K562 (cell line): ENCODE data around the gene ZCCHC14. TPM values are rescaled to one million over a fixed set of nuclear protein-coding genes. Genes with fewer than 3 reads are reported as not detected.

ENCODE experiments used
- ATAC-seq: fragments of 200-7000 bp; cut with Tn5 transposase; 3 replicates; pipeline ENCODE4 v1.9.1; 2020; ENCODE audit warnings: moderate library complexity
- BruUV-seq: library from RNA; stranded (reverse); fragments of 400-500 nt; replicated peaks from 2 replicates; lab custom pipeline; 2021; lab: Mats Ljungman, UMichigan
- CTCF ChIA-PET: fragments of 300-600 bp; formaldehyde crosslinking; extraction: SDS; loops from one replicate; lab custom pipeline; 2021; ENCODE audit warnings: low intra/inter-chr PET ratio; lab: Yijun Ruan, JAX
- POLR2A ChIA-PET: fragments of 300-600, 350-650 bp; sonication (Branson Sonifier 250); formaldehyde crosslinking; extraction: SDS; loops from one replicate; lab custom pipeline; 2021; ENCODE audit warnings: antibody characterized with exemption, inconsistent platforms; lab: Yijun Ruan, JAX
- DNase-seq, 4 experiments: peaks; one replicate each; pipeline versions ENCODE4 v3.0.0 to v3.0.0-alpha.2; 2011 to 2018; ENCODE audit warnings: low spot score in 3 of 4, mixed read lengths in 3 of 4; ENCODE audit errors: extremely low read depth in 1 of 4
- FAIRE-seq: peaks from 2 replicates; lab custom pipeline; 2011; peaks lifted over from hg19 to GRCh38; lab: Jason Lieb, UNC
- H2AFZ ChIP-seq: 2 replicates; pipeline ENCODE4 v1.6.0; 2011; ENCODE audit warnings: low read depth, low read length, control low read depth, inconsistent platforms
- H3K27ac ChIP-seq: fragments of 200-600 bp; 3 replicates; pipeline ENCODE4 v1.8.0; 2011; ENCODE audit warnings: low read depth, mild to moderate bottlenecking, control low read depth, inconsistent platforms, low read length, moderate library complexity, mixed read lengths; ENCODE audit errors: extremely low read depth
- H3K27me3 ChIP-seq, 2 experiments: fragments of 300-600 bp in 1 of 2; 2 replicates in 1 of 2; 3 replicates in 1 of 2; pipeline versions ENCODE4 v1.6.0 to v1.8.0; 2011; ENCODE audit warnings: inconsistent platforms in 2 of 2, low read length in 2 of 2, mild to moderate bottlenecking in 1 of 2, mixed read lengths in 1 of 2, moderate library complexity in 1 of 2; ENCODE audit not compliant: control insufficient read depth in 2 of 2, insufficient read depth in 2 of 2
- H3K36me3 ChIP-seq: fragments of 300-600 bp; 3 replicates; pipeline ENCODE4 v1.8.0; 2011; ENCODE audit warnings: mild to moderate bottlenecking, low read length, inconsistent platforms; ENCODE audit not compliant: control insufficient read depth, insufficient read depth
- H3K4me1 ChIP-seq, 2 experiments: fragments of 200-600 bp in 1 of 2; replicated peaks in 1 of 2; 2 replicates in 1 of 2; 3 replicates in 1 of 2; pipeline versions ENCODE4 v1.5.1 to v1.8.0; 2011; ENCODE audit warnings: inconsistent platforms in 2 of 2, low read length in 2 of 2, mild to moderate bottlenecking in 1 of 2, mixed read lengths in 1 of 2, moderate library complexity in 1 of 2; ENCODE audit not compliant: control insufficient read depth in 2 of 2, insufficient read depth in 2 of 2
- H3K4me2 ChIP-seq: 2 replicates; pipeline ENCODE4 v1.6.1; 2011; ENCODE audit warnings: low read length, control low read depth, inconsistent platforms, mixed read lengths; ENCODE audit not compliant: insufficient read depth
- H3K4me3 ChIP-seq: fragments of 200-600 bp; sonication (generic), shearing (Covaris generic); 2 replicates; pipeline ENCODE4 v1.5.1; 2016; ENCODE audit warnings: control low read depth, inconsistent platforms
- H3K79me2 ChIP-seq: fragments of 200-600 bp; 3 replicates; pipeline ENCODE4 v1.8.0; 2011; ENCODE audit warnings: low read length, inconsistent platforms; ENCODE audit not compliant: control insufficient read depth, insufficient read depth
- H3K9ac ChIP-seq, 2 experiments: 2 replicates each; pipeline versions ENCODE4 v1.6.0 to v1.6.1; 2011; ENCODE audit warnings: low read depth in 2 of 2, low read length in 2 of 2, control low read depth in 1 of 2, inconsistent platforms in 1 of 2, mild to moderate bottlenecking in 1 of 2, mixed read lengths in 1 of 2; ENCODE audit not compliant: insufficient read depth in 1 of 2
- H3K9me1 ChIP-seq: one replicate; pipeline ENCODE4 v1.6.0; 2011; ENCODE audit warnings: inconsistent platforms, mild to moderate bottlenecking, low read length, moderate library complexity; ENCODE audit not compliant: control insufficient read depth, insufficient read depth
- H3K9me3 ChIP-seq: replicated peaks from 2 replicates; pipeline ENCODE4 v1.5.1; 2011; ENCODE audit warnings: low read depth, low read length, inconsistent platforms; ENCODE audit not compliant: control insufficient read depth, insufficient read depth
- H4K20me1 ChIP-seq: replicated peaks from 2 replicates; pipeline ENCODE4 v1.6.1; 2011; ENCODE audit warnings: low read length, inconsistent platforms, mixed read lengths; ENCODE audit not compliant: control insufficient read depth, insufficient read depth
- AFF4 ChIP-seq: sonication (generic); formaldehyde crosslinking; IDR thresholded peaks from 2 replicates; pipeline ENCODE4 v1.8.0; 2023; ENCODE audit warnings: mild to moderate bottlenecking, missing genetic modification reagents
- BHLHE40 ChIP-seq: IDR thresholded peaks from 2 replicates; pipeline ENCODE4 v1.6.1; 2011; ENCODE audit warnings: low read length, improper control_type of control experiment
- CBFA2T3 ChIP-seq: fragments of 450-650 bp; IDR thresholded peaks from 2 replicates; pipeline ENCODE4 v1.6.1; 2017
- HMG20A ChIP-seq: fragments of 450-650 bp; formaldehyde crosslinking; conservative IDR thresholded peaks from 2 replicates; pipeline ENCODE4 v1.4.0; 2020; ENCODE audit warnings: mild to moderate bottlenecking, mixed read lengths
- HNRNPL ChIP-seq: fragments of 200-400 bp; formaldehyde crosslinking; IDR thresholded peaks from 2 replicates; pipeline ENCODE4 v1.6.1; 2017; ENCODE audit warnings: low read depth, mild to moderate bottlenecking, low read length
- RBM14 ChIP-seq: fragments of 200-400 bp; formaldehyde crosslinking; IDR thresholded peaks from 2 replicates; pipeline ENCODE4 v1.6.1; 2018; ENCODE audit warnings: low read depth, mild to moderate bottlenecking, low read length, moderate library complexity, borderline replicate concordance; ENCODE audit not compliant: insufficient read depth
- SMAD1 ChIP-seq: fragments of 150-350 bp; IDR thresholded peaks from 2 replicates; pipeline ENCODE4 v1.6.1; 2014; ENCODE audit warnings: low read length, low read depth; ENCODE audit not compliant: partially characterized antibody
- SRSF1 ChIP-seq: fragments of 200-400 bp; formaldehyde crosslinking; IDR thresholded peaks from 2 replicates; pipeline ENCODE4 v1.6.1; 2017; ENCODE audit warnings: mild to moderate bottlenecking, low read depth, low read length, moderate library complexity
- STAG1 ChIP-seq: sonication (generic); formaldehyde crosslinking; IDR thresholded peaks from 2 replicates; pipeline ENCODE4 v1.5.0; 2020; ENCODE audit warnings: missing genetic modification reagents, borderline replicate concordance
- TRIM24 ChIP-seq, 2 experiments: fragments of 450-650 bp; IDR thresholded peaks; 2 replicates each; pipeline ENCODE4 v1.6.1; 2016
- WGBS: fragments of 100-300 bp; shearing (Covaris generic); methylation state at CpG from one replicate; pipeline ENCODE4 v1.1.6; 2016; ENCODE audit warnings: low coverage, mixed read lengths; ENCODE audit not compliant: insufficient coverage; ENCODE audit errors: missing lambda C conversion rate; 5-methylcytosine and 5-hydroxymethylcytosine counted together
- in situ Hi-C: fragments of 300-500 bp; cut with MboI; formaldehyde crosslinking; loops from 4 replicates; pipeline ENCODE4 v1.15.0; 2018; ENCODE audit warnings: inconsistent platforms, mixed read lengths
- intact Hi-C: fragments of 100-400 bp; cut with micrococcal nuclease; formaldehyde crosslinking; loops from 2 replicates; pipeline ENCODE4 v1.14.2; 2022
- polyA plus RNA-seq, 8 experiments: library from polyadenylated mRNA; depleted of rRNA in 4 of 8; stranded (reverse) in 5 of 8; unstranded in 3 of 8; fragments of >200 nt; fragmentation: Nextera tagmentation in 2 of 8; fragmentation: Illumina TruSeq in 1 of 8; extraction: Ambion mirVana in 2 of 8; extraction: Trizol in 1 of 8; gene quantifications; 2 replicates each; pipeline versions ENCODE4 v1.2.1 to v1.2.3, GENCODE V29; 2011 to 2014; ENCODE audit warnings: inconsistent platforms in 1 of 8, missing spikeins in 1 of 8
- total RNA-seq, 7 experiments: library from RNA; depleted of rRNA in 6 of 7; stranded (reverse); fragments of >200 nt in 6 of 7; fragmentation: Illumina TruSeq in 2 of 7; extraction: Trizol in 2 of 7; gene quantifications; 2 replicates each; pipeline versions ENCODE4 v1.2.1 to v1.2.3, GENCODE V29; 2011 to 2021; ENCODE audit warnings: low replicate concordance in 1 of 7

ZCCHC14 gene
- total and polyA plus RNA-seq, 9 of the 15 experiments (the other 6 are each of a cell fraction or from before 2014, with no cell fraction given): 1.5 to 12.4 (median 2.9) TPM

GRCh38 chr16:87461466-87461991 is 31.3 kb downstream of the ZCCHC14 start (continued):
- TF ChIP-seq STAG1 (no peak), CBFA2T3 (no peak), TRIM24 (IDR thresholded peaks at IDR 0.05) (no peak), BHLHE40 (peak; percentile 38), SRSF1 (no peak), SMAD1 (no peak), RBM14 (no peak)

GRCh38 chr16:87460936-87461335 is 31.9 kb downstream of the ZCCHC14 start:
- H3K9me1 ChIP-seq: no peaks in the 10 kb centered on the region
- CTCF ChIA-PET: interaction anchor here (0.8 kb wide), 1 partner anchor 110 kb away, joined by 4 read pairs; no protein-coding TSS in a partner anchor
- no peak overlapping the region for H3K9ac ChIP-seq
- 72% methylated on average over 10 of the region's 10 CpGs for WGBS
- intact Hi-C loops: loop anchor here (1.0 to 5.0 kb wide), 2 partner anchors 32 to 111 kb away; partner anchors contain the start of gene ZCCHC14
- peaks cover 17% of the 10 kb centered on the region; the same call in 1 of the 3 replicates for H3K36me3 ChIP-seq
- TF ChIP-seq HNRNPL: no peak
- no peak for TF ChIP-seq HMG20A
- 0 out of 2 replicates have a peak, but pooled peaks have one; percentile 18 for TF ChIP-seq AFF4 (CRISPR knock-in tag)
- H3K4me1 ChIP-seq: peaks cover 24 to 26% of the 10 kb centered on the region in 2 experiments
- POLR2A ChIA-PET: interaction anchor here (0.6 to 2.2 kb wide), 4 partner anchors 10 to 65 kb away, joined by 3 to 7 read pairs (median 4); no protein-coding TSS in a partner anchor
- no peak overlapping the region for H3K27ac ChIP-seq
- no TSS peak for BruUV-seq
- H3K4me2 ChIP-seq: no peak overlapping the region
- H3K4me3 ChIP-seq: no peak overlapping the region
- ATAC-seq: no peak
- in situ Hi-C loops: no loop called here
- DNase-seq: no peak
- H3K27me3 ChIP-seq: no peaks in the 10 kb centered on the region
- H3K79me2 ChIP-seq: peaks cover 10% of the 10 kb centered on the region; the same call in 1 of the 3 replicates
- H2AFZ ChIP-seq: no peak overlapping the region
- H4K20me1 ChIP-seq: peaks cover 7% of the 10 kb centered on the region; the same call in 1 of the 2 replicates
- no peaks in the 10 kb centered on the region for H3K9me3 ChIP-seq
- no peak for FAIRE-seq
